Endothelial cell of umbilical vein (primary cell): ENCODE data around the gene KCNQ1OT1. TPM values are rescaled to one million over a fixed set of nuclear protein-coding genes. Genes with fewer than 3 reads are reported as not detected.

Source experiments
- BruUV-seq: library from RNA; stranded (reverse); fragments of 400-500 nt; replicated peaks from 2 replicates; lab custom pipeline; 2021; lab: Mats Ljungman, UMichigan
- CTCF ChIA-PET: fragments of 300-600, 350-600 bp; sonication (Branson Sonifier 250); formaldehyde crosslinking; loops from one replicate; lab custom pipeline; 2021; ENCODE audit warnings: antibody characterized with exemption, inconsistent platforms; lab: Charles Lee
- POLR2A ChIA-PET: fragments of 300-600, 350-600 bp; sonication (Branson Sonifier 250); formaldehyde crosslinking; loops from one replicate; lab custom pipeline; 2021; ENCODE audit warnings: antibody characterized with exemption, inconsistent platforms; lab: Charles Lee
- DNase-seq: peaks from one replicate; pipeline ENCODE4 v3.0.0-alpha.2; 2011; ENCODE audit warnings: low read depth, low spot score
- FAIRE-seq: peaks from 2 replicates; lab custom pipeline; 2011; peaks lifted over from hg19 to GRCh38; lab: Jason Lieb, UNC
- H2AFZ ChIP-seq: 2 replicates; pipeline ENCODE4 v1.6.0; 2012; ENCODE audit warnings: low read depth, low read length, control low read depth, inconsistent platforms
- H3K27ac ChIP-seq: 2 replicates; pipeline ENCODE4 v1.5.1; 2011; ENCODE audit warnings: low read depth, mild to moderate bottlenecking, control low read depth, low read length, moderate library complexity; ENCODE audit not compliant: insufficient read depth
- H3K27me3 ChIP-seq, 2 experiments: 2 replicates each; pipeline versions ENCODE4 v1.6.0 to v1.6.1; 2011; ENCODE audit warnings: low read length in 2 of 2, mixed read lengths in 1 of 2; ENCODE audit not compliant: control insufficient read depth in 2 of 2, insufficient read depth in 2 of 2
- H3K36me3 ChIP-seq, 2 experiments: 2 replicates in 1 of 2; 3 replicates in 1 of 2; pipeline ENCODE4 v1.5.1; 2011; ENCODE audit warnings: low read length in 2 of 2, mild to moderate bottlenecking in 1 of 2, moderate library complexity in 1 of 2; ENCODE audit not compliant: control insufficient read depth in 2 of 2, insufficient read depth in 2 of 2; ENCODE audit errors: extremely low read depth in 1 of 2
- H3K4me1 ChIP-seq: 3 replicates; pipeline ENCODE4 v1.5.1; 2011; ENCODE audit warnings: mild to moderate bottlenecking, low read length; ENCODE audit not compliant: control insufficient read depth, insufficient read depth; ENCODE audit errors: extremely low read depth
- H3K4me2 ChIP-seq: 2 replicates; pipeline ENCODE4 v1.6.1; 2011; ENCODE audit warnings: low read length, control low read depth, mixed read lengths; ENCODE audit not compliant: insufficient read depth
- H3K4me3 ChIP-seq, 3 experiments: fragments of 200-600 bp in 1 of 3; sonication (generic), shearing (Covaris generic) in 1 of 3; replicated peaks in 1 of 3; 2 replicates each; pipeline ENCODE4 v1.5.1; 2011 to 2016; ENCODE audit warnings: control low read depth in 3 of 3, low read length in 3 of 3, mild to moderate bottlenecking in 2 of 3, inconsistent platforms in 1 of 3, low read depth in 1 of 3, moderate library complexity in 1 of 3; ENCODE audit not compliant: insufficient read depth in 1 of 3
- H3K79me2 ChIP-seq: 2 replicates; pipeline ENCODE4 v1.6.0; 2012; ENCODE audit warnings: low read length, inconsistent platforms; ENCODE audit not compliant: control insufficient read depth, insufficient read depth
- H3K9ac ChIP-seq: replicated peaks from 2 replicates; pipeline ENCODE3; 2011; ENCODE audit warnings: low read length, control low read depth; ENCODE audit not compliant: insufficient read depth; ENCODE audit errors: extremely low read depth
- H3K9me1 ChIP-seq: replicated peaks from 3 replicates; pipeline ENCODE4 v1.6.0; 2011; ENCODE audit warnings: mild to moderate bottlenecking, low read length; ENCODE audit not compliant: control insufficient read depth, insufficient read depth; ENCODE audit errors: extremely low read depth
- H3K9me3 ChIP-seq: replicated peaks from 2 replicates; pipeline ENCODE4 v1.5.1; 2012; ENCODE audit warnings: low read length, inconsistent platforms; ENCODE audit not compliant: control insufficient read depth, insufficient read depth
- H4K20me1 ChIP-seq: replicated peaks from 2 replicates; pipeline ENCODE3; 2011; ENCODE audit warnings: mild to moderate bottlenecking, low read length; ENCODE audit not compliant: control insufficient read depth, insufficient read depth; ENCODE audit errors: extremely low read depth
- CTCF ChIP-seq, 2 donors: IDR thresholded peaks; 1 replicate in 1 of 2; 2 replicates in 1 of 2; pipeline ENCODE4 v1.5.1; 2011; ENCODE audit warnings: low read length in 2 of 2, mild to moderate bottlenecking in 2 of 2, moderate library complexity in 2 of 2, control low read depth in 1 of 2, inconsistent platforms in 1 of 2, low read depth in 1 of 2; ENCODE audit not compliant: insufficient read depth in 1 of 2; ENCODE audit errors: extremely low read depth in 1 of 2
- EZH2 ChIP-seq: IDR thresholded peaks from 2 replicates; pipeline ENCODE4 v1.6.1; 2012; ENCODE audit warnings: borderline replicate concordance, low read depth, mild to moderate bottlenecking, moderate library complexity, low read length, inconsistent platforms; ENCODE audit not compliant: severe bottlenecking
- FOS ChIP-seq: IDR thresholded peaks from 2 replicates; pipeline ENCODE4 v1.6.1; 2011; ENCODE audit warnings: mild to moderate bottlenecking, low read length, moderate library complexity, borderline replicate concordance; ENCODE audit not compliant: insufficient read depth
- GATA2 ChIP-seq: IDR thresholded peaks from 2 replicates; pipeline ENCODE4 v1.7.0; 2011; ENCODE audit warnings: low read depth, mild to moderate bottlenecking, moderate library complexity, mixed read lengths, low read length; ENCODE audit not compliant: insufficient read length, insufficient read depth
- JUN ChIP-seq: IDR thresholded peaks from 2 replicates; pipeline ENCODE4 v1.6.1; 2011; ENCODE audit warnings: borderline replicate concordance, low read depth; ENCODE audit not compliant: insufficient read length, insufficient read depth
- MYC ChIP-seq: IDR thresholded peaks from one replicate; pipeline ENCODE4 v1.6.1; 2011; ENCODE audit warnings: mild to moderate bottlenecking, low read depth, low read length
- POLR2A ChIP-seq: IDR thresholded peaks from 2 replicates; pipeline ENCODE4 v1.6.1; 2012; ENCODE audit warnings: low read depth, mild to moderate bottlenecking, control low read depth, low read length
- POLR2AphosphoS5 ChIP-seq: IDR thresholded peaks from 2 replicates; pipeline ENCODE4 v1.6.1; 2012; ENCODE audit warnings: low read depth, mild to moderate bottlenecking, control low read depth, low read length, moderate library complexity; ENCODE audit not compliant: insufficient read depth
- dilution Hi-C: fragments of 300-500 bp; cut with MboI; formaldehyde crosslinking; loops from one replicate; pipeline ENCODE4 v1.15.0; 2019; ENCODE audit warnings: low sequenced_read_pairs; ENCODE audit not compliant: extremely low pct_ligation_motif_present
- intact Hi-C: fragments of 100-400 bp; cut with micrococcal nuclease; formaldehyde crosslinking; loops from one replicate; pipeline ENCODE4 v1.10.0; 2022
- polyA plus RNA-seq, 4 experiments: library from polyadenylated mRNA; depleted of rRNA in 3 of 4; stranded (reverse) in 3 of 4; unstranded in 1 of 4; fragments of >200 nt; gene quantifications; 2 replicates each; pipeline versions ENCODE4 v1.2.1 to v1.2.3, GENCODE V29; 2011 to 2012; ENCODE audit warnings: missing spikeins in 1 of 4
- total RNA-seq: library from RNA; stranded (reverse); gene quantifications from 2 replicates; pipeline ENCODE4 v1.2.3, GENCODE V29; 2021
- TF ChIP-seq, protein P1 (sequence below): IDR thresholded peaks from 2 replicates; pipeline ENCODE4 v1.6.1; 2011; ENCODE audit not compliant: insufficient read depth, insufficient read length

The KCNQ1OT1 gene
- total and polyA plus RNA-seq, 2 donors (not counting 3 experiments of a cell fraction or from before 2014, with no cell fraction given) = 0.11 to 1.8 TPM

DNA sequence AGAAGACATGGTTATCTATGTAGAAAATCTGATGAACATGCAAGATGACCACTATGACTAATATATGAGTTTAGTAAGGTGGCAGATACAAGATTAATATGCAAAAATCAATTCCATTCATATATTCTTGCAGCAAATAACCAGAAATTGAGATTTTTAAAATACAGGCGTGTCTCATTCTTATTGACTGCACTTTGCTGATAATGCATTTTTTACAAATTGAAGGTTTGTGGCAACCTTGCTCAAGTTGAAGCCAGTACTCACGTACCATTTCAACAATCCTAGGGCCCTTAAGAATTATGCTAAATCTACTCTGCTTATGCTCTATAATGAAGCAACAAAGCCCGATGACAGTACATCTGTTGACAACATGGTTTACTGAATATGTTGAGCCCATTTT is 104.6 kb downstream of the KCNQ1OT1 start:
- intact Hi-C loops = no loop called here
- Histone ChIP-seq H3K27me3 (peaks cover 3 to 5% of the 10 kb centered on the region in 2 experiments), H3K4me2 (no peak overlapping the region), H3K9me3 (no peaks in the 10 kb centered on the region), H3K27ac (no peak overlapping the region), H3K9me1 (no peaks in the 10 kb centered on the region), H3K4me3 (no peak overlapping the region), H3K4me1 (no peaks in the 10 kb centered on the region), H3K79me2 (no peaks in the 10 kb centered on the region), H3K36me3 (no peaks in the 10 kb centered on the region), H4K20me1 (no peaks in the 10 kb centered on the region), H3K9ac (no peak overlapping the region), H2AFZ (no peak overlapping the region)
- no peak for FAIRE-seq
- DNase-seq = no peak
- dilution Hi-C loops = no loop called here
- POLR2A ChIA-PET = no interaction called here
- no peak for TF ChIP-seq POLR2A
- TF ChIP-seq EZH2 = no peak
- TF ChIP-seq, protein P1, sequence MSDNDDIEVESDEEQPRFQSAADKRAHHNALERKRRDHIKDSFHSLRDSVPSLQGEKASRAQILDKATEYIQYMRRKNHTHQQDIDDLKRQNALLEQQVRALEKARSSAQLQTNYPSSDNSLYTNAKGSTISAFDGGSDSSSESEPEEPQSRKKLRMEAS = no peak
- no peak for TF ChIP-seq JUN
- TF ChIP-seq MYC = no peak
- TF ChIP-seq POLR2AphosphoS5 = no peak
- TF ChIP-seq FOS = no peak
- TF ChIP-seq CTCF (IDR thresholded peaks at IDR 0.05; ENCODE audit: extremely low read depth in 1 of 2, insufficient read depth in 1 of 2, low read depth in 1 of 2, low read length in 2 of 2) = no peak
- no peak for TF ChIP-seq GATA2
- no TSS peak for BruUV-seq
- CTCF ChIA-PET = no interaction called here
